HG03558 (cell line): ENCODE results near the gene CPA4.
"Not testable (repeated sequence)": the region's sequence is repeated elsewhere in the genome, so short reads cannot be mapped to it uniquely, and the experiment has no call there.

Experiments used
- ATAC-seq: cut with Tn5 transposase; IDR thresholded peaks from one replicate; pipeline ENCODE4 v1.9.1; 2021; ENCODE audit warnings: moderate number of reproducible peaks; ENCODE audit not compliant: unreplicated experiment; ENCODE audit errors: extremely low read depth

Gene CPA4, protein sequence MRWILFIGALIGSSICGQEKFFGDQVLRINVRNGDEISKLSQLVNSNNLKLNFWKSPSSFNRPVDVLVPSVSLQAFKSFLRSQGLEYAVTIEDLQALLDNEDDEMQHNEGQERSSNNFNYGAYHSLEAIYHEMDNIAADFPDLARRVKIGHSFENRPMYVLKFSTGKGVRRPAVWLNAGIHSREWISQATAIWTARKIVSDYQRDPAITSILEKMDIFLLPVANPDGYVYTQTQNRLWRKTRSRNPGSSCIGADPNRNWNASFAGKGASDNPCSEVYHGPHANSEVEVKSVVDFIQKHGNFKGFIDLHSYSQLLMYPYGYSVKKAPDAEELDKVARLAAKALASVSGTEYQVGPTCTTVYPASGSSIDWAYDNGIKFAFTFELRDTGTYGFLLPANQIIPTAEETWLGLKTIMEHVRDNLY

DNA sequence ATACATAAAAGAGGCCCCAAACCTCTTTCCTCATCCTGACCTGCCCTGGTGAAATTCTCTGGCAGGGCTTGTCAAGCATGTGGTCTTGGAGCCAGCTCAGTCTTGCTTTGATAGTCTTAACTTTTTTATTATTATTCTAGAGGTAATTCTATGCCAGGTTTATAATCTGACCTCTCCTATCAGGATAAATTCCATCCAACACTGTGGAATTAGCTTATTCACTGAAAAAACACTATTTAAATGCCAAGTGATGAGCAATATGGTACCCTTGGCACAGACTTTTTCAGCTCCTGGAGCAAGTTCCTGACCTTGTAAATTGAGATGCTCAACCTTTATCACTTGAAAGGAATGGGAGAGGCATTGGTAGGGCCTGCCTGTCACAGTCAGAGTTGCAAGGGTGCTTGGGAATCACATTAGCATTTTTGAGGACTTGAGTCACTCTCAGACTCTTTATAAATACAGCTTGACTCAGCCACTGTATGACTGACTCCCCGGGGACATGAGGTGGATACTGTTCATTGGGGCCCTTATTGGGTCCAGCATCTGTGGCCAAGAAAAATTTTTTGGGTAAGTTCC, at the start of gene CPA4:
Gene CPA4, plus strand, starts transcription at position 480 of the 576 bp plus-strand sequence. Its CDS starts 20 bp downstream, at position 500.
- ATAC-seq, result no peak

DNA sequence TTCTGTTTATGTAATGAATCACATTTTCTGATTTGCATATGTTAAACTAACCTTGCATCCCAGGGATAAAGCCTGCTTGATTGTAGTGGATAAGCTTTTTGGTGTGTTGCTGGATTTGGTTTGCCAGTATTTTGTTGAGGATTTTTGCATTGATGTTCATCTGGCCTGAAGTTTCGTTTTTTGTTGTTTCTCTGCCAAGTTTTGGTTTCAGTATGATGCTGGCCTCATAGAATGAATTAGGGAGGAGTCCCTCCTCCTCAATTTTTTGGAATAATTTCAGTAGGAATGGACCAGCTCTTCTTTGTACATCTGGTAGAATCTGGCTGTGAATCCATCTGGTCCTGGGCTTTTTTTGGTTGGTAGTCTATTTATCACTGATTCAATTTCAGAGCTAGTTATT, 49.5 kb upstream of the CPA4 start:
- ATAC-seq, result not testable (repeated sequence)

DNA sequence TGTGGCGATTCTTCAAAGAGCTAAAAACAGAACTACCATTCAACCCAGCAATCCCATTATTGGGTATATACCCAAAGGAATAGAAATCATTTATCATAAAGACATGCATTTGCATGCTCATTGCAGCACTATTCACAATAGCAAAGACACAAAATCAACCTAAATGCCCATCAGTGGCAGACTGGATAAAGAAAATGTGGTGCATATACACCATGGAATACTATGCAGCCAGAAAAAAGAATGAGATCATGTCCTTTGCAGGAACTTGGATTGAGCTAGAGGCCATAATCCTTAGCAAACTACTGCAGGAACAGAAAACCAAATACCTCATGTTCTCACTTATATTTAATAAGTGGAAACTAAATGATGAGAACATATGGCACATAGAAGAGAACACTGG, 46.5 kb upstream of the CPA4 start:
- not testable (repeated sequence) for ATAC-seq

DNA sequence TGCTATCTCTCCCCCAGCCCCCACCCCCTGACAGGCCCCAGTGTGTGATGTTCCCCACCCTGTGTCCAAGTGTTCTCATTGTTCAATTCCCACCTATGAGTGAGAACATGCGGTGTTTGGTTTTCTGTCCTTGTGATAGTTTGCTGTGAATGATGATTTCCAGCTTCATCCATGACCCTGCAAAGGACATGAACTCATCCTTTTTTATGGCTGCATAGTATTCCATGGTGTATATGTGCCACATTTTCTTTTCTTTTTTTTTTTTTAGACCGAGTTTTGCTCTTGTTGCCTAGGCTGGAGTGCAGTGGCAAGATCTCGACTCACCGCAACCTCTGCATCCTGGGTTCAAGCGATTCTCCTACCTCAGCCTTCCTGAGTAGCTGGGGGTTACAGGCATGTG, 44.1 kb upstream of the CPA4 start:
- ATAC-seq, result not testable (repeated sequence)

DNA sequence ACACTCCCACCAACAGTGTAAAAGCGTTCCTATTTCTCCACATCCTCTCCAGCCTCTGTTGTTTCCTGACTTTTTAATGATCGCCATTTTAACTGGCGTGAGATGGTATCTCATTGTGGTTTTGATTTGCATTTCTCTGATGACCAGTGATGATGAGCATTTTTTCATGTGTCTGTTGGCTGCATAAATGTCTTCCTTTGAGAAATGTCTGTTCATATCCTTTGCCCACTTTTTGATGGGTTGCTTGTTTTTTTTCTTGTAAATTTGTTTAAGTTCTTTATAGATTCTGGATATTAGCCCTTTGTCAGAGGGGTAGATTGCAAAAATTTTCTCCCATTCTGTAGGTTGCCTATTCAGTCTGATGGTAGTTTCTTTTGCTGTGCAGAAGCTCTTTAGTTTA, 43.3 kb upstream of the CPA4 start:
- ATAC-seq, result not testable (repeated sequence)

DNA sequence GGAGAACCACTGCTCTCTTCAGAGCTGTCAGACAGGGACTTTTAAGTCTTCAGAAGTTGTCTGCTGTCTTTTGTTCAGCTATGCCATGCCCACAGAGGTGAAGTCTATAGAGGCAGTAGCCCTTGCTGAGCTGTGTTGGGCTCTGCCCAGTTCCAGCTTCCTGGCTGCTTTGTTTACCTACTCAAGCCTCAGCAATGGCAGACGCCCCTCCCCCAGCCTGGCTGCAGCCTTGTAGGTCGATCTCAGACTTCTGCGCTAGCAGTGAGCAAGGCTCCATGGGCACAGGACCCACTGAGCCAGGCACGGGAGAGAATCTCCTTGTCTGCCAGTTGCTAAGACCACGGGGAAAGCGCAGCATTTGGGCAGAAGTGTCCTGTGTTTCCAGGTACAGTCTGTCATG, 38.4 kb upstream of the CPA4 start:
- ATAC-seq, result no peak

DNA sequence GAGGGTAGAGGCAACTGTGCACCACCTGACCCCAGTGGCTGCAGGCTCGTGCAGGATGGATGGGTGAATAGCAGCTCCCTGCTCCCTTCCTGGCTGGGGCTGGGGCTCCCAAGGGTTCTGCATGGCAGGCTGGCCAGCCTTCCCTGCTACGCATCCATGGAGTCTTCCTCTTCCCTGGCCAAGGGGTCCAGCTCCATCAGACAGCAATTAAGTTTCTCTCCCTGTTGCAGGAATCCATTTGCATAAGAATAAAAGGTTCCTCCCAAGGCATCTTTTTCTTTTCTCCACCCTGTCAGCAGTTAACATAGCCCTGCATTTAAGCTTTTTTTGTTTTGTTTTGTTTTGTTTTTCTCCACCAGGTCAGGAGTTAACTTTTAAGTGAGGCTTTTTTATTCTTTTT, 36.3 kb upstream of the CPA4 start:
- ATAC-seq, result no peak

DNA sequence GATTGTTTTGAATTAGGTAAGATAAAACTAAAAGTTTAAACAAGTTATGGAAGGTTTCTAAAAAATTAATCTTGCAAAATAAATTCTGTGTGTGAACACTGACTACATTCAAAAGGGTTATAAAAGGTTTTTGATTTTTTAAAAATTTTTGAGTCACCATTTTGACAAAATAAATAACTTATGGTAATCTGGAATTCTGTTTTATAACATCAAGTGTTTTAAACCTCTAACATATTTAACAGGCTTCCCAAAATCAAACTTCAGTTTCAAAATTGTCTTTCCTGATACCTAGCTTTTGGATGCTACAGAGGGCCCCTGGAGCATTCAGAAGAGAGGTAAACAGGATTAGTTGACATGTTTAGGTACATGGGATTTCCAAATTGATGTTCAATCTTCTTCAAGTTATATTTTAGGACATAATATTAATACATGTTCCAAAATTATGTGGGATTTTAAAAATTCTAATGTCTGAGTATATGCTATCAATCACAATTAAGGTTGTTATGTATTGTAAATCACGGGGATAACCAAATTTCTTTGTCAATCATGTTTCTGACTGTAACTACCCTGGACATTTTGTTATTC, 34.4 kb upstream of the CPA4 start:
- ATAC-seq, result no peak

DNA sequence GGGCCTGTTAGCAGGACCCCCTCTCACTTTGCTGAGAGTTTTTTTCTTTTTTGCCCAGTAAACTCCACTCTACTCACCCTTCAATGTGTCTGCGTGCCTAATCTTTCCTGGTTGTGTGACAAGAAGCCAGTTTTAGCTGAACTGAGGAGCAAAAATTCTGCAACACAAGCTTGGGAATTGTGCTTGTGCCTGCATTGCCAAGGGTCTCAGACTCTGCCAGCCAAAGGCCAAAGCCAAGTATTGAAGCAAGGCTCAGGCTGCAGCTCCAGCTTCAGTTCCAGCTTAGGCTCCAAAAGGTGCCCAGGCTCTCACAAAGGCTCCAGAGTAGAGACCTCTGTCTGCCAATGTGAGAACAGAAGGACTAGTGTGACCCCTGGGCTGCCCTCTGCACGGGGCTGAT, 30.5 kb upstream of the CPA4 start:
- ATAC-seq, result no peak

DNA sequence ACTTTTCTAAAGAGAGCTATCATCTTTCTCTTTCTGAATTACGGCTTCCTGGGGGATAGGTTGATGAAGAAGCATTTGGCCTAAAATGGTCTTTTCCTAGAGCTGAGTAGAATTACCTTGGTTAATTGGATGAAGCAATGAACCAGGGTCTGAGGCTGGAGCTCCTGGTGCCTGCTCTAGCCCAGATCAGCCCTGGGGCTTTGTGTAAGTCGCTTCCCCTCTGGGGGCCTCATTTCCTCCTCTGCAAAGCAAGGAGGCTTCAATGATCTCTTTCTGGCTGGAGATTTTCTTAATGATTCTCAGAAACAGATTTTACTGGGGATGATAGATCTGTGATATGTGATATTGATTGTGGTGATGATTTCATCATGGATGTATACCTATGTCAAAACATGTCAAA, 29.8 kb upstream of the CPA4 start:
- ATAC-seq, result no peak

DNA sequence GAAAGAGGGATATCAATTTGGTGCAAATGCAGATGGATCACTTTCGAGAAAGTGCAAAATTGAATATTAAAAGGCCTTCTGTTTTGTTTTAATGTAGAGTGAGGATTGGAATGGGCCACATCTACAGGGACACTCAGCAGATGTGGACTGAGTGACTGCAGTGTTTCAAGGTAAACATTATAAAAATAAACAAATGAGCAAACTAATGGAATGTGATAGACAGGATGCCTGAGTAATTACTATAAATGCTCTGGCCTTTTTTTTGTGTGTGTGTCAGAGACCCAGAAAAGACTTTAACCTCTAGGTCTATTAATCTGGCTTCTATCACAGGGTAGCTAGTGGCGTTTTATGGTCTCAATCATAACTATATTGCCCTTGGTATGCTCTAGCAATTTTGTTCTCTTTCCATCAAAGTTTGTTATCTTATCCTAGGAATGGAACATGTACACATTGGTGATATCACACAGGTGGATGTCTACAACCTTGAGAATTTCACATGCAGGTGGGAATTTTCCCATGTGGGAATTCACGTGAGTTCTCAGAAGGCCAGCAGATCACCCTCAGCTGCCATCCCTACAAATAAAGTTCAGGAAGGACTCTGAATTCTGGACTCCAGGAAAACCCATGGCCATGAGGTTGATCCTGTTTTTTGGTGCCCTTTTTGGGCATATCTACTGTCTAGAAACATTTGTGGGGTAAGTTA, 26.6 kb upstream of the CPA4 start, which contains the start of gene CPA2:
Gene CPA2, plus strand, starts transcription at position 606 of the 703 bp plus-strand sequence. Its CDS starts 19 bp downstream, at position 625.
- no peak for ATAC-seq

DNA sequence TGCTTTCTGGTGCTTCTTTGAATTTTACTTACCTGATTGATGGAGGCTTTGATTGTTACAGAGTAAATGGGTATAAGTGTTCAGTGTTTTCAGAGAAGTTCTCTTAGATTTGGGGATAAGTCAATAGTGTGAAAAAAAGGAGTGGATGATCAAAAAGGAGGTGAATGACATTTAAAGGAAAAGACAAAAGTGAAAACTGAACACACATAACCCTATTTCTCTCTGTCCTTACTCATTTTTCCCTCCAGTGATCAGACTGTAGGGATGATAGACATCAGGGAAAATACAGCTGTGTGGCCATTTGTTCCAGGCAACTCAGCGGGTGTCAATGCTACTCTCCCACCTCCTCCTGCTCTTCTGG, 26.0 kb upstream of the CPA4 start:
- no peak for ATAC-seq

DNA sequence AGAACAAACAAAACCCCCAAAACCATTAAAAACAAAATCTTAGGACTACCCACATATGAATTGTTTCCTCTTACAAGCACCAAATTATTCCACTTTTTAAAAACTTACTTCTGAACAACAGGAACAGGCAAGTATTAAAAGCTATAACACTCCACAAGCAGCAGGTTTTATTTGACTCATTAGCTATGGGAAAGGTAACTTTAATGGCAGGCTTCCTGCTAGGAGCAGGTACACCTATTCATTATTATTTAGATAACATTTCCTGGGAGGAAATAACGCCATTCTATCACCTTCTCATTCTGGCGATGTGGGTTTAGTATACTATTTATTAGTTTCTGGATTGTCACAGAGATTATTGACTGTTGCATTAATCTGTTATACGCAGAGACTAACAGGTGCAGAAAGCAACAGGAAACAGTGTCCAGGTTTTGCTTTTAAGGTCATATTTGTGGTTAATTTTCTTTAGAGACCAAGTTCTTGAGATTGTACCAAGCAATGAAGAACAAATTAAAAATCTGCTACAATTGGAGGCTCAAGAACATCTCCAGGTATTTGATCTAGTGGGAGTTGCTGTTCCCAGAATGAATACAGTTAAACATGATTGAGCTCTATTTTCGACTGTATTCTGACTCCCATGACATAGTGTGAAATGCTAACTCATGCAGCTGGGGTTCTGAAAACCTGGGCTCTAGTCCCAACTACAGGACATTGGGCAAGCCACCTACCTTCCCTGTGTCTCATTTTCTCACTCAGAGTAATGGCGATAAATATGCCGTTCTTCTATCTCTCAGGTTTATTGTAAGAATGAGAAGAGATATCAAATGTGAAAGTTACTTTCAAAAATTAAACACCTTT, 24.3 kb upstream of the CPA4 start:
- no peak for ATAC-seq

DNA sequence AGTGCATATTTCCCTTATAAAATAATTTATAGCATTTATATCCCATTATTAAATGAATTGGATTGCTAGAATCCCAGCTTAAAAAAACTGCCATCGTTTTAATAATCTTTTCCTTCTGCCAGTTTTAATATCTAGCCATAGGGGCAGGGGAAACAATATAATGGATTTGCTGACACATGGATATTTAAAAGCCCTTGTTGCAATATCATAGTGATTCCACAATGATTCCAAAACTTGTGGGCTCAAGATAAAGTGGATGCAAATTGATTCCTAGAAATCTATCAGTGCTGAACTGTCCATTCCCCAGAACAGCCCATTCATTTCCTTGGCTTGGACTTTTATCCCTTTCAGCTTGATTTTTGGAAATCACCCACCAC, 23.7 kb upstream of the CPA4 start:
- no peak for ATAC-seq

DNA sequence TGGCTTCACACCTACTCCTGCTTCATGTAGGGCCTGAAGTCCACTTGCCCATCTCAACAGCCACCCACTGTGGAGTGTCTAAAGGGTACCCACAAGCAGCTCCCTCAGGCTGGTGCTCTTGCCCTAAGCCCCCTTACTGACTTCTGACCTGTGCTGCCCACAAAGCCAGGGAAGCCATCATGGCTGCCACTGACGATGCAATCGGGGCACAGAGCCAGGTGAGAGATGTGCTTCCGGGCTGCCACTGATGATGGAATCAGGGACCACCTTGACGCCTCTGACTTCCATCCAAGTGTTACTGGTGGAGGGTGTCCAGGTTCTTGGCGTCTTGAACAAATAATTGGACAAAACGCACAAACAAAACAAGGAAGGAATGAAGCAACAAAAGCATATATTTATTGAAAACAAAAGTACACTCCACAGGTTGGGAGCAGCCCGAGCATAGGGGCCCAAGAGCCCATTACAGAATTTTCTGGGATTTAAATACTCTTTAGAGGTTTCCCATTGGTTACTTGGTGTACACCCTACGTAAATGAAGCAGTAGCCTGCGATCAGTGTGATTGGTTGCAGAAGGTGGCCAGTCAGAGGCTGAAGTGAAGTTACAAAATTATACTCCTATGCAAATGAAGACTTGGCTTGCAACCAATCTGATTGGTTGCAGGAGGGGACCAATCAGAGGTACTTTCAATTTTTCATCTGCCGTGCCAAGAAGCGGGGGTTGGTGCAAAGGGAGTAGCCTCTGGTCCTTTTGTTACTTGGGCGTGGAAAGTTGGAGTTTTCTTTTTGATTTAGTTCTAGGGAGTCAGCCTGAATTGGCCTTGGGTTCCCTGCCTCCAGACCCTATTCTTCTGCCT, 21.8 kb upstream of the CPA4 start:
- ATAC-seq, result no peak

DNA sequence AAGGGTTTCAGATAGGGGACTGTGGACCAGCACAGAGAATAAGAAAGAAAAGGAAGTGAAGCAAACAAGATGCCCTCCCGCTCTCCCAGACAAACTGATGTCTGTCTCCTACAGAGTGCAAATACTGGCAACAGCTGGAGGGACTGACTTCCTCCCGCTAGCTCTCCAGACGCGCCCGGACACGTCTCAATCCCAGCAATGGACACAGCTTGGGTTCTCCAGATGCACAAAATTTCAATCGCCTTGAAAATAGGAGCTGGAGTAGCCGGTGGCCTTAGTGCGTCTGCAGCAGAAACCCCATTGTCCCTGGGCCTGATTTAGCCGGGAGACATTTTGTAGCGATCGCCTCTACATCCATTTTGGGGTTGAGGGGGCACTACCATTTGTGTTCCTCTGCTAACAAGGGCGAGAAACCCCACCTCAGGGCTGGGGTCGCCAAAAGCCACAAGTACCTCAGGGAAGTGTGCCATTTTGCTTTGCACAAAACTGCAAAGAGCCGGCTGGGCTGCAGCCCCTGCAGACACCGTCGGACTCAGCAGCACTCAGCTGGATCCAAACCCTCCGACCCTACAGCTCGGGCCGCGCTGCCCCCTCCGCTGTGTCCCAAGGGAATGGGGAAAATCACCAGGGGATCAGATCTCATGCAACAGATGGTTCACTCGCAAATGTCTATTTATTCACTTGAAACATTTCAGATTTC, 20.4 kb upstream of the CPA4 start:
- no peak for ATAC-seq

DNA sequence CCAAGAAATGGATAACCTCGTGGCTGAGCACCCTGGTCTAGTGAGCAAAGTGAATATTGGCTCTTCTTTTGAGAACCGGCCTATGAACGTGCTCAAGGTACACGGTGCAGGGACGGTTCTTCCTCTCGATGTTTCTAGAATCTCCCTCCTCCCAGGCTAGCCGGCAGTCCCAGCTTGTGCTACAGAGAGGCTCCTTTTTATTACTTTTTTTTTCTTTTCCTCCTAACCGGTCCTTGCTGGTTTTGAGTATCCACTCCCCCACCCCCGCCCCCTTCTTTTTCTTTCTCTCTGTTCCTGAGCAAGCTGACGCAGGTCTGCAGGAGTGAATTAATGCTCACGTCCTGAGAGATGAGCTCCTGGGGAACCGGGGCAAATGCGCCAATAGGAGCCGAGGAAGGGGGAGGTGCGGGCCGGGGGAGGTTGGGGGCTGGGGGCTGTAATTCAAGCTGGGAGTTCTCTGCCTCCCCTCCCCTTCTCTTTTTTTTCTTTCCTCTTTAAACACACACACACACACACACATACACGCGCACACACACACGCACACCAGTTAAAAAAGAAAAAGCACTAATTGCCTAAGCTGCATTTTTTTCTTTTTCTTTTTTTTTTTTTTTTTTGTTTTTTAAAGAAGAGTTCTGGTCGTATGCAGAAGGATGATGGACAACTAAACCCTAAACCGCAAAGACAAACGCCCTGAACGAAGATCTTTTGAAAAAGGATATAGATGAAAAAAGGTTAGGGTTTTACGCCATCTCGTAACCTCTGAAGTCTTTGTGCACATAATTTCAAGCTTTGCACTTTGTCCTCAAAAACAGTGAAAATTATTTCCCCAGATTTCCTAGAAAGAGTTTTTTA, 19.7 kb upstream of the CPA4 start:
- ATAC-seq, result no peak

DNA sequence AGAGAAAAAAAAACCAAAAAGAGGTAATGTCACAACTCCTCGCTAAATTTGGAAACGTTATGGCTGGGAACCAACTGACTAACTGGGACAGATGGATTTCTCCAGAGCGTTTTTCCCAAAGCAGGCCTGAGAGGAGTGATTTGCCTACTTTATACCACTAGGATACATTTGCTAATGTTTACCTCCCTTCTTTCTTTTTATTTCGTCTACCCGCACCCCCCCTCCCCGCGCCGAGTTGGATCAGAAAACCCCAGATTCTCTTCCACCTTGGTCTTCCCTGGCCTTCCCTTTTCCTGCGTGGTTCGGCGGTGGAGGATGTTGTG, 19.1 kb upstream of the CPA4 start:
- no peak for ATAC-seq
